ENCODE results near the gene DDX39B.

- no peak for TF ChIP-seq CTCF (IDR thresholded peaks at IDR 0.05)
- no peak for TF ChIP-seq POLR2A (IDR thresholded peaks at IDR 0.05)
- no peak for TF ChIP-seq POLR2AphosphoS5 (IDR thresholded peaks at IDR 0.05)
- no peak for TF ChIP-seq EP300 (IDR thresholded peaks at IDR 0.05)
Observed at GRCh38 chr6:31559958-31560696, 18.3 kb upstream of the DDX39B start.

All from suprapubic skin (tissue), 4 donors.